Smooth muscle cell (in vitro differentiated cells): ENCODE measurements around the gene SLC6A18. TPM values are rescaled to one million over a fixed set of nuclear protein-coding genes. Genes with fewer than 3 reads are reported as not detected.
"Not testable (repeated sequence)": the region's sequence is repeated elsewhere in the genome, so short reads cannot be mapped to it uniquely, and the experiment has no call there.

Experiments
- DNase-seq: peaks from one replicate; lab custom pipeline; 2025; ENCODE audit not compliant: unreplicated experiment; lab: John Stamatoyannopoulos, UW
- H2AFZ ChIP-seq: fragments of 200-600 bp; sonication (generic); 2 replicates; pipeline ENCODE4 v1.6.0; 2016; ENCODE audit warnings: antibody characterized with exemption, low read depth, mild to moderate bottlenecking
- H3F3A ChIP-seq: fragments of 200-600 bp; sonication (generic); 2 replicates; pipeline ENCODE4 v1.6.0; 2017; ENCODE audit warnings: antibody characterized with exemption, low read depth
- H3K27ac ChIP-seq: fragments of 200-600 bp; sonication (generic); 2 replicates; pipeline ENCODE4 v1.5.1; 2016; ENCODE audit warnings: low read depth, mild to moderate bottlenecking
- H3K27me3 ChIP-seq: fragments of 200-600 bp; sonication (generic); 2 replicates; pipeline ENCODE4 v1.6.1; 2016; ENCODE audit warnings: low read depth, mild to moderate bottlenecking
- H3K36me3 ChIP-seq: fragments of 200-600 bp; sonication (generic); 2 replicates; pipeline ENCODE4 v1.5.1; 2016; ENCODE audit warnings: low read depth
- H3K4me1 ChIP-seq: fragments of 200-600 bp; sonication (generic); 2 replicates; pipeline ENCODE4 v1.5.1; 2016; ENCODE audit warnings: low read depth
- H3K4me2 ChIP-seq: fragments of 200-600 bp; sonication (generic); 2 replicates; pipeline ENCODE4 v1.6.0; 2016; ENCODE audit warnings: mild to moderate bottlenecking
- H3K4me3 ChIP-seq: fragments of 200-600 bp; sonication (generic); 2 replicates; pipeline ENCODE4 v1.5.1; 2016; ENCODE audit warnings: mild to moderate bottlenecking
- H3K79me2 ChIP-seq: fragments of 200-600 bp; sonication (generic); 2 replicates; pipeline ENCODE4 v1.6.0; 2016; ENCODE audit warnings: low read depth, mild to moderate bottlenecking
- H3K9ac ChIP-seq: fragments of 200-600 bp; sonication (generic); 2 replicates; pipeline ENCODE4 v1.6.0; 2016; ENCODE audit warnings: low read depth
- H3K9me3 ChIP-seq: fragments of 200-600 bp; sonication (generic); replicated peaks from 2 replicates; pipeline ENCODE4 v1.5.1; 2016; ENCODE audit warnings: low read depth
- H4K20me1 ChIP-seq: fragments of 200-600 bp; sonication (generic); 2 replicates; pipeline ENCODE4 v1.6.0; 2016; ENCODE audit warnings: low read depth
- WGBS: methylation state at CpG from one replicate; pipeline ENCODE4 v1.1.7; 2016; ENCODE audit warnings: low lambda C conversion rate; 5-methylcytosine and 5-hydroxymethylcytosine counted together
- polyA plus RNA-seq: library from polyadenylated mRNA; unstranded; fragments of >200 nt; fragmentation: Nextera tagmentation; extraction: Ambion mirVana; gene quantifications from 2 replicates; pipeline ENCODE4 v1.2.1, GENCODE V29; 2016
- total RNA-seq: library from RNA; depleted of rRNA; stranded (reverse); fragments of >200 nt; gene quantifications from 2 replicates; pipeline ENCODE4 v1.2.3, GENCODE V29; 2014
- TF ChIP-seq, protein P1 (sequence below): fragments of 200-600 bp; sonication (generic); IDR thresholded peaks from 2 replicates; pipeline ENCODE4 v1.5.1; 2017; ENCODE audit warnings: borderline replicate concordance, mild to moderate bottlenecking, antibody characterized with exemption; ENCODE audit not compliant: insufficient read depth, poor library complexity, severe bottlenecking

Gene SLC6A18
- total and polyA plus RNA-seq, 2 experiments from 2014 or later: not detected

DNA sequence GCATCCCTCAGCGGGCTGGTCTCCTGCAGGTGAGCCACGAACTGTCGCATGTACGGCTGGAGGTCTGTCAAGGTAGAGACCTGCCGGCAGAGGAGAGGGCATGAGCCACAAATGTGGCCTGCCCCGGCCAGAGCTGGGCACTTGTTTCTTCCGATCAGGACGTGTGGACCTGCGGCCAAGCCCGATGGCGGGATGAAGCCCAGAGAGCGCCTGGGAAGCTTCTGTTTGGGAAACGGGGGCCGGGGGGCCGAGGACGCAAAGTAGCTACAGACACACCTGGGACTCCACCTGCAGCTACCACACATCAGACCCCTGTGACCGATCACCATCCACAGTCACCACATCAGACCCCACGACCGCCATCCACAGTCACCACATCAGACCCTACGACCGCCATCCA is 47.0 kb downstream of the SLC6A18 start:
- Histone ChIP-seq H3K27ac (no peak overlapping the region), H3K79me2 (no peaks in the 10 kb centered on the region), H2AFZ (no peak overlapping the region), H3F3A (no peaks in the 10 kb centered on the region), H3K4me1 (no peaks in the 10 kb centered on the region), H3K9me3 (no peaks in the 10 kb centered on the region), H3K27me3 (no peaks in the 10 kb centered on the region), H3K4me2 (no peak overlapping the region), H3K4me3 (no peak overlapping the region), H3K36me3 (no peaks in the 10 kb centered on the region), H4K20me1 (no peaks in the 10 kb centered on the region), H3K9ac (no peak overlapping the region)
- DNase-seq: no peak
- 99% methylated on average over 12 of the region's 21 CpGs for WGBS
- TF ChIP-seq, protein P1, sequence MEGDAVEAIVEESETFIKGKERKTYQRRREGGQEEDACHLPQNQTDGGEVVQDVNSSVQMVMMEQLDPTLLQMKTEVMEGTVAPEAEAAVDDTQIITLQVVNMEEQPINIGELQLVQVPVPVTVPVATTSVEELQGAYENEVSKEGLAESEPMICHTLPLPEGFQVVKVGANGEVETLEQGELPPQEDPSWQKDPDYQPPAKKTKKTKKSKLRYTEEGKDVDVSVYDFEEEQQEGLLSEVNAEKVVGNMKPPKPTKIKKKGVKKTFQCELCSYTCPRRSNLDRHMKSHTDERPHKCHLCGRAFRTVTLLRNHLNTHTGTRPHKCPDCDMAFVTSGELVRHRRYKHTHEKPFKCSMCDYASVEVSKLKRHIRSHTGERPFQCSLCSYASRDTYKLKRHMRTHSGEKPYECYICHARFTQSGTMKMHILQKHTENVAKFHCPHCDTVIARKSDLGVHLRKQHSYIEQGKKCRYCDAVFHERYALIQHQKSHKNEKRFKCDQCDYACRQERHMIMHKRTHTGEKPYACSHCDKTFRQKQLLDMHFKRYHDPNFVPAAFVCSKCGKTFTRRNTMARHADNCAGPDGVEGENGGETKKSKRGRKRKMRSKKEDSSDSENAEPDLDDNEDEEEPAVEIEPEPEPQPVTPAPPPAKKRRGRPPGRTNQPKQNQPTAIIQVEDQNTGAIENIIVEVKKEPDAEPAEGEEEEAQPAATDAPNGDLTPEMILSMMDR: no peak

DNA sequence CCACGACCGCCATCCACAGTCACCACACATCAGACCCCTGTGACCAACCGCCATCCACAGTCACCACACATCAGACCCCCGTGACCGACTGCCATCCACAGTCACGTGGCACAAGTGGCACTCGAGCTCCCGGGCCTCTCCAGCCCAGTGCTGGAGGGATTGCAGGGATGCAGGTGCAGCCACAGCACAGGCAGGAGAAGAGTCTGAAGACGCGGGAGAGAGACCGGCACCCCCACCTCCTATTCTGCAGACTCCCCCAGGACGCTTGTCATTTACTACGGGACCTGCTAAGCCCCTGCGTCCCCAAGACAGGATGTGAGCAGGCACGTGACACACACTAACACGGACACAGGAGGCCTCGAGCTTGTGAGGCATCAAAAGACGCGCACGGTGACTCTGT is 48.6 kb downstream of the SLC6A18 start:
- no peaks in the 10 kb centered on the region for H3K79me2 ChIP-seq
- H3K4me2 ChIP-seq: no peak overlapping the region
- no peak overlapping the region for H3K27ac ChIP-seq
- H3K9ac ChIP-seq: no peak overlapping the region
- no peak overlapping the region for H3K4me3 ChIP-seq
- 98% methylated on average over 20 of the region's 20 CpGs for WGBS
- TF ChIP-seq, protein P1: no peak
- no peaks in the 10 kb centered on the region for H3K27me3 ChIP-seq
- H3K9me3 ChIP-seq: no peaks in the 10 kb centered on the region
- no peaks in the 10 kb centered on the region for H3K36me3 ChIP-seq
- DNase-seq: no peak
- no peaks in the 10 kb centered on the region for H3F3A ChIP-seq
- no peaks in the 10 kb centered on the region for H4K20me1 ChIP-seq
- no peak overlapping the region for H2AFZ ChIP-seq
- H3K4me1 ChIP-seq: no peaks in the 10 kb centered on the region

DNA sequence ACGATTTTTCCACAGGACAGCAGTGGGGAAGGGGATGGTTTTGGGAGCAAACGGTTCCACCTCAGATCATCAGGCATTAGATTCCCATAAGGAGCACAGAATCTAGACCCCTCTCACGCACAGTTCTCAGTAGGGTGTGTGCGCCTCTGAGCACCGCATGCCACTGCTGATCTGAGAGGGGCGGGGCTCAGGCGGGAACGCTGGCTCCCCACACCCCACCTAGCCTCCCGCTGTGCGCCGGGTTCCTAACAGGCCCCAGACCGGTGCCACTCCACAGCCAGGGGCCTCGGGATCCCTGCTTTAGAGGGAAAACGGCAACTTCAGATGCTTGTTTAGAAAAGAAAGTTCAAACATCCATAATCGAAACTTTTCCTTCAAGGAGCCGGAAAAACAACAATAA is 49.3 kb downstream of the SLC6A18 start:
- H3K9me3 ChIP-seq: no peaks in the 10 kb centered on the region
- no peak overlapping the region for H3K4me3 ChIP-seq
- no peak overlapping the region for H3K9ac ChIP-seq
- H3F3A ChIP-seq: no peaks in the 10 kb centered on the region
- WGBS: 93% methylated on average over 16 of the region's 16 CpGs
- TF ChIP-seq, protein P1: no peak
- no peak overlapping the region for H2AFZ ChIP-seq
- no peaks in the 10 kb centered on the region for H3K36me3 ChIP-seq
- H3K27me3 ChIP-seq: no peaks in the 10 kb centered on the region
- no peaks in the 10 kb centered on the region for H4K20me1 ChIP-seq
- H3K27ac ChIP-seq: no peak overlapping the region
- DNase-seq: no peak
- no peaks in the 10 kb centered on the region for H3K4me1 ChIP-seq
- no peaks in the 10 kb centered on the region for H3K79me2 ChIP-seq
- H3K4me2 ChIP-seq: no peak overlapping the region

DNA sequence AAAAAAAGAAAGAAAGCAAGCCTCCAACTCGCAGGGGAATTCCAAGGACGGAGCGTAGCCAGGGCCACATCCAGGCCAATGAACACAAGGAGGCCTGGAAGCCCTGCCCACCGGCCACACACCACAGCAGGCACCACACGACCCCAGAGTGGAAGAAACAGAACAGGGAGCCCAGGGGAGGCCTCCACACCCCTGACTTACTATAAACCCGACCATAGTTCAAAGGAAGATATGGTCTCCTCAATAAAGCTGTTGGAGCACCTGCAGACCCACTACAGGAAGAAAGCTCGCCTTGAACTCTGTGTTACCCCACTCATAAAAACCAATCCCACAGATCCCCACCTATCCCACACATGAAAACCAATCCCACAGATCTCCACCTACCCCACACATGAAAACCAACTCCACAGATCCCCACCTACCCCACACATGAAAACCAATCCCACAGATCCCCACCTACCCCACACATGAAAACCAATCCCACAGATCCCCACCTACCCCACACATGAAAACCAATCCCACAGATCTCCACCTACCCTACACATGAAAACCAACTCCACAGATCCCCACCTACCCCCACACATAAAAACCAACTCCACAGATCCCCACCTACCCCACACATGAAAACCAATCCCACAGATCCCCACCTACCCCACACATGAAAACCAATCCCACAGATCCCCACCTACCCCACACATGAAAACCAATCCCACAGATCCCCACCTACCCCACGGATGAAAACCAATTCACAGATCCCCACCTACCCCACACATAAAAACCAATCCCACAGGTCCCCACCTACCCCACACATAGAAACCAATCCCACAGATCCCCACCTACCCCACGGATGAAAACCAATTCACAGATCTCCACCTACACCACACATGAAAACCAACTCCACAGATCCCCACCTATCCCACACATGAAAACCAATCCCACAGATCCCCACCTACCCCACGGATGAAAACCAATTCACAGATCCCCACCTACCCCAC is 50.5 kb downstream of the SLC6A18 start:
- not testable (repeated sequence) for H4K20me1 ChIP-seq, H3K9ac ChIP-seq, H2AFZ ChIP-seq, H3F3A ChIP-seq, H3K27ac ChIP-seq, H3K36me3 ChIP-seq, H3K79me2 ChIP-seq, H3K4me1 ChIP-seq, H3K27me3 ChIP-seq, H3K4me2 ChIP-seq, DNase-seq, H3K4me3 ChIP-seq, H3K9me3 ChIP-seq
- 85% methylated on average over 9 of the region's 10 CpGs for WGBS
